K562 (cell line): ENCODE data around the gene PPP1R14D. TPM values are rescaled to one million over a fixed set of nuclear protein-coding genes. Genes with fewer than 3 reads are reported as not detected.
A peak's percentile ranks its signal among the peaks of the same experiment; 100 is the strongest.

Experiments
- EP300 ChIP-seq: IDR thresholded peaks from 2 replicates; pipeline ENCODE4 v1.6.1; 2012; ENCODE audit warnings: low read length, improper control_type of control experiment
- GABPB1 ChIP-seq: sonication (generic); formaldehyde crosslinking; IDR thresholded peaks from 2 replicates; pipeline ENCODE4 v1.8.0; 2022; ENCODE audit warnings: mild to moderate bottlenecking, missing genetic modification reagents
- NELFE ChIP-seq: IDR thresholded peaks from 2 replicates; pipeline ENCODE4 v1.6.1; 2011; ENCODE audit warnings: mild to moderate bottlenecking; ENCODE audit not compliant: insufficient read depth, insufficient read length
- NEUROD1 ChIP-seq: fragments of 150-350 bp; IDR thresholded peaks from 2 replicates; pipeline ENCODE4 v1.6.1; 2014; ENCODE audit warnings: borderline replicate concordance, low read length, low read depth; ENCODE audit not compliant: partially characterized antibody
- POLR2H ChIP-seq: IDR thresholded peaks from 2 replicates; pipeline ENCODE4 v1.6.1; 2016; ENCODE audit warnings: missing genetic modification characterization, low read depth, mild to moderate bottlenecking, control low read depth, missing compliant biosample characterization, moderate library complexity
- RBM34 ChIP-seq: fragments of 200-400 bp; formaldehyde crosslinking; IDR thresholded peaks from 2 replicates; pipeline ENCODE4 v1.6.1; 2018; ENCODE audit warnings: low read length, borderline replicate concordance; ENCODE audit not compliant: insufficient read depth
- SAFB2 ChIP-seq: fragments of 200-400 bp; formaldehyde crosslinking; IDR thresholded peaks from 2 replicates; pipeline ENCODE4 v1.6.1; 2018; ENCODE audit warnings: borderline replicate concordance, low read length, low read depth, moderate library complexity; ENCODE audit not compliant: severe bottlenecking
- SREBF1 ChIP-seq: fragments of 150-350 bp; IDR thresholded peaks from 2 replicates; pipeline ENCODE4 v1.6.1; 2014; ENCODE audit warnings: antibody characterized with exemption, low read depth, low read length, borderline replicate concordance
- TCFL5 ChIP-seq: fragments of 250-450 bp; sonication (Bioruptor Pico); conservative IDR thresholded peaks from 2 replicates; pipeline ENCODE4 v1.6.1; 2021; ENCODE audit warnings: mild to moderate bottlenecking, moderate library complexity, matching md5 sums
- TFAM ChIP-seq: fragments of 250-450 bp; sonication (Bioruptor Pico); conservative IDR thresholded peaks from 2 replicates; pipeline ENCODE4 v1.5.0; 2021; ENCODE audit warnings: mild to moderate bottlenecking, moderate library complexity
- YY1 ChIP-seq, 3 experiments: IDR thresholded peaks; 2 replicates each; pipeline ENCODE4 v1.6.1; 2011; ENCODE audit warnings: low read length in 2 of 3, mild to moderate bottlenecking in 2 of 3, moderate library complexity in 2 of 3, borderline replicate concordance in 1 of 3, control low read depth in 1 of 3, low read depth in 1 of 3; ENCODE audit not compliant: insufficient read depth in 3 of 3, insufficient replicate concordance in 2 of 3, control insufficient read depth in 1 of 3, insufficient read length in 1 of 3; ENCODE audit errors: extremely low read depth in 1 of 3
- ZBTB1 ChIP-seq: sonication (generic); formaldehyde crosslinking; IDR thresholded peaks from 2 replicates; pipeline ENCODE4 v1.8.1; 2023; ENCODE audit warnings: missing genetic modification reagents, low read depth, mild to moderate bottlenecking, borderline replicate concordance
- ZNF174 ChIP-seq: fragments of 250-450 bp; sonication (Bioruptor Pico); IDR thresholded peaks from 2 replicates; pipeline ENCODE4 v1.4.0; 2020; ENCODE audit warnings: mild to moderate bottlenecking
- ZNF23 ChIP-seq: fragments of 250-450 bp; sonication (Bioruptor Pico); IDR thresholded peaks from 2 replicates; pipeline ENCODE4 v1.4.0; 2020; ENCODE audit warnings: mild to moderate bottlenecking
- ZNF444 ChIP-seq: fragments of 250-450 bp; sonication (Bioruptor Pico); IDR thresholded peaks from 2 replicates; pipeline ENCODE4 v1.4.0; 2020; ENCODE audit warnings: mild to moderate bottlenecking, moderate library complexity
- ZNF561 ChIP-seq: fragments of 450-650 bp; formaldehyde crosslinking; conservative IDR thresholded peaks from 2 replicates; pipeline ENCODE4 v1.4.0; 2020; ENCODE audit warnings: mild to moderate bottlenecking, moderate library complexity
- ZSCAN32 ChIP-seq: fragments of 450-650 bp; formaldehyde crosslinking; IDR thresholded peaks from 2 replicates; pipeline ENCODE4 v1.4.0; 2020; ENCODE audit warnings: mild to moderate bottlenecking, moderate library complexity
- polyA plus RNA-seq, 8 experiments: library from polyadenylated mRNA; depleted of rRNA in 4 of 8; stranded (reverse) in 5 of 8; unstranded in 3 of 8; fragments of >200 nt; fragmentation: Nextera tagmentation in 2 of 8; fragmentation: Illumina TruSeq in 1 of 8; extraction: Ambion mirVana in 2 of 8; extraction: Trizol in 1 of 8; gene quantifications; 2 replicates each; pipeline versions ENCODE4 v1.2.1 to v1.2.3, GENCODE V29; 2011 to 2014; ENCODE audit warnings: inconsistent platforms in 1 of 8, missing spikeins in 1 of 8
- total RNA-seq, 7 experiments: library from RNA; depleted of rRNA in 6 of 7; stranded (reverse); fragments of >200 nt in 6 of 7; fragmentation: Illumina TruSeq in 2 of 7; extraction: Trizol in 2 of 7; gene quantifications; 2 replicates each; pipeline versions ENCODE4 v1.2.1 to v1.2.3, GENCODE V29; 2011 to 2021; ENCODE audit warnings: low replicate concordance in 1 of 7
- TF ChIP-seq, protein P1 (sequence below): sonication (generic); formaldehyde crosslinking; IDR thresholded peaks from 2 replicates; pipeline ENCODE4 v1.9.0; 2022; ENCODE audit warnings: mild to moderate bottlenecking, missing genetic modification reagents
- TF ChIP-seq, protein P2 (sequence below): sonication (generic); formaldehyde crosslinking; IDR thresholded peaks from 2 replicates; pipeline ENCODE4 v1.8.1; 2023; ENCODE audit warnings: mild to moderate bottlenecking, missing genetic modification reagents
- TF ChIP-seq, protein P3 (sequence below), 2 experiments: fragments of 450-650 bp; conservative IDR thresholded peaks; 2 replicates each; pipeline ENCODE4 v1.6.1; 2017; ENCODE audit warnings: mild to moderate bottlenecking in 2 of 2, moderate library complexity in 2 of 2
- TF ChIP-seq, protein P4 (sequence below), 2 experiments: IDR thresholded peaks; 2 replicates each; pipeline ENCODE4 v1.6.1; 2011; ENCODE audit warnings: borderline replicate concordance in 1 of 2, control low read depth in 1 of 2, low read depth in 1 of 2, low read length in 1 of 2, mild to moderate bottlenecking in 1 of 2, mixed read lengths in 1 of 2, moderate library complexity in 1 of 2; ENCODE audit not compliant: insufficient read depth in 1 of 2, insufficient read length in 1 of 2, poor library complexity in 1 of 2, severe bottlenecking in 1 of 2; ENCODE audit errors: extremely low read depth in 1 of 2

Gene PPP1R14D
- total and polyA plus RNA-seq, 9 of the 15 experiments (the other 6 are each of a cell fraction or from before 2014, with no cell fraction given): 0.11 to 0.18 TPM; not detected in 7

DNA sequence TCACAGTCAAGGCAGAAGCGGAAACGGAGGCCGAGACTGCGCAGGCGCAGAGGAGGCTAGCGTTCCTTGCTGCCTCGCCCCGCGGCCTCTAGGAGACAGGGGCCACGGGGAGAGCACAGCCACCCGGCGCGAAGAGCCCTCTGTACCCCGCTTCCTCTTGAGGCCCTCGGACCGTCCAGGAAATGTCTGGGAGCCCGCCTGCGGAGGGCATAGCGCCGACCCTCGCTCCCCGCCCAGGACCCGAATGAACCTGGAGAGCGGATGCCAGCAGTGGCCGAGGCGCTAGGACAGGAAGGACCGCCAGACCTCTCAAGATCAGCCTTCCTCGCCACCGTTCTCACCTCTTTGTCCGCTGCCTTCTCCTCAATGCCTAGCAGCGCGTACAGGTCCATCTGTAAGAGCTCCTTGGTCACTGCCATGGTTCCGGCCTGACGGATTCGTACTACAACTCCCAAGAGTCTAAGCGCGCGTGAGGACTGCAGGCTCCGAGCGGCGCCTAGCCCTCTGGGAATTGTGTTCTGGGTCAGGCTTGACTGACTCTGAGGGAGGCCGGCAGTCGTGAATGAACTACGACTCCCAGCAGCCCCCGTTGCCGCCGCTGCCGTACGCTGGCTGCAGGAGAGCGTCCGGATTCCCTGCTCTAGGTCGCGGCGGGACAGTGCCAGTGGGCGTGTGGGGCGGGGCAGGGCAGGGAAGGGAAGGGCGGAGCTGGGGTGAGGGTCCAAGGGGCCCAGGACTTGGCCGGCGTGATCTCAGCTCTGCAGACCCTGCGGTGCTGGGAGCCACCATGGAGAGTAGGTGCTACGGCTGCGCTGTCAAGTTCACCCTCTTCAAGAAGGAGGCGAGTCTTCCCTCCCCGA, 21.2 kb downstream of the PPP1R14D start, which contains the start of the genes DNAJC17 and ZFYVE19 (continued):
- TF ChIP-seq RBM34 (no peak), GABPB1 (CRISPR knock-in tag) (peak; percentile 84), NELFE (no peak), ZBTB1 (CRISPR knock-in tag) (no peak), ZNF561 (CRISPR knock-in tag) (0 out of 2 replicates have a peak, but pooled peaks have one; percentile 41), TCFL5 (no peak), SAFB2 (no peak), ZNF174 (no peak), ZSCAN32 (CRISPR knock-in tag) (no peak), EP300 (no peak), ZNF23 (no peak), TFAM (no peak), YY1 (IDR thresholded peaks at IDR 0.05; ENCODE audit: borderline replicate concordance in 1 of 3, control insufficient read depth in 1 of 3, extremely low read depth in 1 of 3, insufficient read depth in 3 of 3, insufficient read length in 1 of 3, insufficient replicate concordance in 2 of 3, low read depth in 1 of 3, low read length in 2 of 3) (peak; percentile 10 to 76 (median 68)), SREBF1 (peak; percentile 13; the same call in 1 of the 2 replicates), NEUROD1 (no peak), POLR2H (no peak; the same call in 1 of the 2 replicates), ZNF444 (CRISPR knock-in tag) (no peak)
- TF ChIP-seq, protein P1, sequence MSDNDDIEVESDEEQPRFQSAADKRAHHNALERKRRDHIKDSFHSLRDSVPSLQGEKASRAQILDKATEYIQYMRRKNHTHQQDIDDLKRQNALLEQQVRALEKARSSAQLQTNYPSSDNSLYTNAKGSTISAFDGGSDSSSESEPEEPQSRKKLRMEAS (CRISPR knock-in tag): no peak; the same call in none of the 2 replicates
- TF ChIP-seq, protein P2, sequence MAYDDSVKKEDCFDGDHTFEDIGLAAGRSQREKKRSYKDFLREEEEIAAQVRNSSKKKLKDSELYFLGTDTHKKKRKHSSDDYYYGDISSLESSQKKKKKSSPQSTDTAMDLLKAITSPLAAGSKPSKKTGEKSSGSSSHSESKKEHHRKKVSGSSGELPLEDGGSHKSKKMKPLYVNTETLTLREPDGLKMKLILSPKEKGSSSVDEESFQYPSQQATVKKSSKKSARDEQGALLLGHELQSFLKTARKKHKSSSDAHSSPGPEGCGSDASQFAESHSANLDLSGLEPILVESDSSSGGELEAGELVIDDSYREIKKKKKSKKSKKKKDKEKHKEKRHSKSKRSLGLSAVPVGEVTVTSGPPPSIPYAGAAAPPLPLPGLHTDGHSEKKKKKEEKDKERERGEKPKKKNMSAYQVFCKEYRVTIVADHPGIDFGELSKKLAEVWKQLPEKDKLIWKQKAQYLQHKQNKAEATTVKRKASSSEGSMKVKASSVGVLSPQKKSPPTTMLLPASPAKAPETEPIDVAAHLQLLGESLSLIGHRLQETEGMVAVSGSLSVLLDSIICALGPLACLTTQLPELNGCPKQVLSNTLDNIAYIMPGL: no peak
- TF ChIP-seq, protein P3, sequence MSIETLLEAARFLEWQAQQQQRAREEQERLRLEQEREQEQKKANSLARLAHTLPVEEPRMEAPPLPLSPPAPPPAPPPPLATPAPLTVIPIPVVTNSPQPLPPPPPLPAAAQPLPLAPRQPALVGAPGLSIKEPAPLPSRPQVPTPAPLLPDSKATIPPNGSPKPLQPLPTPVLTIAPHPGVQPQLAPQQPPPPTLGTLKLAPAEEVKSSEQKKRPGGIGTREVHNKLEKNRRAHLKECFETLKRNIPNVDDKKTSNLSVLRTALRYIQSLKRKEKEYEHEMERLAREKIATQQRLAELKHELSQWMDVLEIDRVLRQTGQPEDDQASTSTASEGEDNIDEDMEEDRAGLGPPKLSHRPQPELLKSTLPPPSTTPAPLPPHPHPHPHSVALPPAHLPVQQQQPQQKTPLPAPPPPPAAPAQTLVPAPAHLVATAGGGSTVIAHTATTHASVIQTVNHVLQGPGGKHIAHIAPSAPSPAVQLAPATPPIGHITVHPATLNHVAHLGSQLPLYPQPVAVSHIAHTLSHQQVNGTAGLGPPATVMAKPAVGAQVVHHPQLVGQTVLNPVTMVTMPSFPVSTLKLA (conservative IDR thresholded peaks at IDR 0.05): peak; percentile 34 to 77
- TF ChIP-seq, protein P4, sequence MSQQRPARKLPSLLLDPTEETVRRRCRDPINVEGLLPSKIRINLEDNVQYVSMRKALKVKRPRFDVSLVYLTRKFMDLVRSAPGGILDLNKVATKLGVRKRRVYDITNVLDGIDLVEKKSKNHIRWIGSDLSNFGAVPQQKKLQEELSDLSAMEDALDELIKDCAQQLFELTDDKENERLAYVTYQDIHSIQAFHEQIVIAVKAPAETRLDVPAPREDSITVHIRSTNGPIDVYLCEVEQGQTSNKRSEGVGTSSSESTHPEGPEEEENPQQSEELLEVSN (IDR thresholded peaks at IDR 0.05; ENCODE audit: borderline replicate concordance in 1 of 2, extremely low read depth in 1 of 2, insufficient read depth in 1 of 2, insufficient read length in 1 of 2, low read depth in 1 of 2, low read length in 1 of 2, poor library complexity in 1 of 2, severe bottlenecking in 1 of 2): peak; percentile 56 to 68
